Measurements from ENCODE around the gene DNAJC18.
"Not testable (repeated sequence)": the region's sequence is repeated elsewhere in the genome, so short reads cannot be mapped to it uniquely, and the experiment has no call there.

DNAJC18 gene

DNA sequence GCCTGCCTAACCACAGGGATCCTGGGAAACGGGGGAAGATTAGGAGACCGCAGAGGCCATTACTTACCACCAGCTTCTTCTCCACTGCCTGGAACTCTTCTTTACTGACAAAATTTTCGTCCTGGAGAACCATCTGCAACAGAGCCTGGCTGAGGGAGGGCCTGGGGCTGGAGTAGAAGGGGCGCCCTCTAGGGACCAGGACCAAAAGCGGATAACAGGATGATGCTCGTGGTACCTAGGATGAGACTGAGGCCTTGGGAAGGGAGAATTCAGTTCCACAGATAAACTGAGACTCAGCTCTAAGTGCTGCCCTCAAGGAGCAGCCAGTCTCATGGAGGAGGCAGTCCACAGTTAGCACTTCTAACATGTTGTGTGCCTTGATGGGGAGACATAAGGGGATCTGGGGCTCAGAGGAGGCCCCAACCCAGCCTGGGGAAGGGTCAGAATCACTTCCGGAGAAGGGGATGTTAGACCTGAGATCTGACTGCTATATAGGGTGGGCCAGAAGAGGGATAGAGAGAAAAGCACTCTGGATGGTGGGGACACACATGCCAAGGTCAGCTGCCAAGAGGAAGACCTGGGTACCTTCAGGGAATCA lies 36.7 kb downstream of the DNAJC18 start:
- no peak for DNase-seq

DNA sequence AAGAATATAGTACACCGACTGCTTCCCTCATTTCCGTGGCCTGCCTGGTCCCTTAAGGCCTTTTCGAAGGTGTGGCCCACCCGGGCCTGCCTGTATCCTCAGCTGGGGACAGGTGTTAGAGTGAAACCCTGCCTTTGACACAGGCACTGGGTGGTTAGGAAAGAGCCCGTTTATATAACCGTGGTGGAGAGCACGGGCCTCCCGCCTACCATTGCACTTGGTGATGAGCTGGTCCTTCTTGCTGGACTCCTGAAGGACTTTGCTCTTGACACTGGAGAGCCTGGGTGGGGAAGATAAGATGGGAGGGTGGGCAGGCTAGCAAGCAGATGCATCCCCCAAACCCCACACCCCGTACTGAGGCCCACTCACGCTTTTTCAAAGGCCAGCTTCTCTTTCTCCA lies 37.8 kb downstream of the DNAJC18 start:
- no peak for DNase-seq

DNA sequence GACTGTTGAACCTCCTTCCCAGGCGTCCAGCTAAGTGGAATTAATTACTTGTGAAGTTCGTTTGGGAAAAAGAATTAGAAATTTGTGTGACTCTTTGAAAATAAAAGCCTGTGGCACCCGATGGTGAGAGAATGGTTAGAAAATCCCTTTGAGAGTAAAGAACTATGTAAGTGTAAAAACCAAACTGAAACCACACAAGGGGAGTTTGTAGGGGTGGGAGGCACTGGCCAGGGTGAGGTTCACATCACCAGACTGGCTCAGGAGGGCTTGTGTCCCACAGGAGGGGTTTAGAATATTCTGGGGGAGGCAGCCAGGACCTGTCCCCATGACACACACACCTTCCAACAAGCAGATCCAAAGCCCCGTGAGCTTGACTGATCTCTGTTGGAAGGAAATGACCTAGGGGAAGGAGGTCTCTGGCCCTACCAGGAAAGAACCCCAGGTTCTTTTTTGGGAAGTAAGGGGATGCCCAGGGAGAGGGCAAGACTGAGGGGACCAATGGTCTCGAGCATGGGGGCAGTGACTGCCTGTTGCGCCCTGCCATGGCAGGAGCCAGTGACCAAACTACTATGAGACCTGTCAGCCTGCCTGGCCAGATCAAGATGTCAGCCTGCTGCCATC lies 39.7 kb downstream of the DNAJC18 start:
- DNase-seq = no peak

DNA sequence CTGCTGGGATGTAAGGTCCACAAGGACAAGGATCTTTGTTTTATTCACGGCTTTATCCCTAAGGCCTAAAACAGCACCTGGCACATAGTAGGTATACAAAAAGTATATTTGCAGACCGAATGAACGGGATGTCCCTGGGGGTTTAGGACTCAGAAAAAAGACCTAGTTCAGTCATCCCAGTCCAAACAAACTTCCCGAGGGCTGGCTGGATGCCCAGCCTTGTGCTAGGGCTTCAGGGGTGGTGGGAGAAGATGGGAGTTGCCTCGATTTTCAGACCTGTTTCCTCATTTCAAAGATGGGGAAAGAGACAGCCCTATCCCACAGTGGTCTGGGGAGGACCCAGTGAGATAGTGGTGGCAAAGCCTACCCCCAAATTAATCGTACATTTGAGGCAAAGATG lies 41.4 kb downstream of the DNAJC18 start:
- DNase-seq = no peak

DNA sequence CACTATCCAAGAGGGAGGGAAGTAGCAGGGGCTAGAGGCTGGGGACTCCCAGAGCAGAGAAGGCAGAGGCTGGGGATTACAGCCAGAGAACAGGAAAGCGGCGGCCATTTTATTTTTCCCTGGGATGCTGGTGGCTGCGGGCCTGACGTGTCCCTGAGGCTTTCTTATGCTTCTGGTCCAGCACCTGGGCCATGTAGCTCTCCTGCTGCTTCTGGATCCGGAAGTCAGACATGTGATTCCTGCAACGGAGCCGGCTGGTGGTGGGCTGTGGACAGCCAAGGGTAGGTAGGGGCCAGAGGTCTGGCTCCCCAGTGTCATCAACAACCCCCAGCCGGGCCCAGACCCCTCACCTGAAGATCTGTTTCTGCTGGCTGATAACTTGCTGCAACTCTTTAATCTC lies 42.6 kb downstream of the DNAJC18 start:
- DNase-seq = no peak

DNA sequence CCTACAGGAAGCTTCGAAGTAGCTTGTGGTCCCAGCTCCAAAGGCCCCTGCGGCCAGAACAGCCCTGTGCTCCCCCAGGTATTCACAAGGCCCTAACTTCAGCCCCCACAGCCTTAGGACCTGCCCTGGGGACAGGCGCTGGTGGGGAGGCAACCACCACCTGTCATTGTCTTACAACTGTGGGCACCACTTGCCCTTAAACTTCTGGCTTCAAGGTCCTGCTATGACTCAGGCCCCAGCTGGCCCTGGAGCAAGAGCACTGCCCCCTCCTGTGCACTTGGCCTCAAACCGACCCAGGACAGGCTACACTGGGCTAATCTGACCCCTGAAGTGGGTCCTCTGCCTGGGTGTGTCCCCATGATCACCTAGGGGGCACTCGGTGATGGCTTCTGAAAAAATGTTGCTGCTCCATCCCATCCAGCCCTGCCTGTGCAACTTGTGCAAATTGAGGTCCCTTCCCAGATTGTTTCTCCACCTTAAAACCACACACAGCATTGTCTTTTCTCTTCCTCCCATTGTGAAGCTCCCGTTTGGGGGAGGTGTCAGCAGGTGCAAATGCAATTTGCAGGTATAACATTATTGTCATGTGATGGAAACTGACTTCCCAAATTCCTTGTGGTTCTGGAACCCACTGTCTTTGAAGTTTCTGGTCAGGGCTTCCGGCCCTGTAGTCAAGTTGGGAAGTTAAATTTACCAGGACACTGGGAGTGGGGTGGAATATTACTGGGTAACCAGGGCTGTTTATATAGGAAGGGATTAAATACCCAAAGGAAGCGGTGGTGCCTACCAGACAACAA lies 43.3 kb downstream of the DNAJC18 start:
- no peak for DNase-seq

DNA sequence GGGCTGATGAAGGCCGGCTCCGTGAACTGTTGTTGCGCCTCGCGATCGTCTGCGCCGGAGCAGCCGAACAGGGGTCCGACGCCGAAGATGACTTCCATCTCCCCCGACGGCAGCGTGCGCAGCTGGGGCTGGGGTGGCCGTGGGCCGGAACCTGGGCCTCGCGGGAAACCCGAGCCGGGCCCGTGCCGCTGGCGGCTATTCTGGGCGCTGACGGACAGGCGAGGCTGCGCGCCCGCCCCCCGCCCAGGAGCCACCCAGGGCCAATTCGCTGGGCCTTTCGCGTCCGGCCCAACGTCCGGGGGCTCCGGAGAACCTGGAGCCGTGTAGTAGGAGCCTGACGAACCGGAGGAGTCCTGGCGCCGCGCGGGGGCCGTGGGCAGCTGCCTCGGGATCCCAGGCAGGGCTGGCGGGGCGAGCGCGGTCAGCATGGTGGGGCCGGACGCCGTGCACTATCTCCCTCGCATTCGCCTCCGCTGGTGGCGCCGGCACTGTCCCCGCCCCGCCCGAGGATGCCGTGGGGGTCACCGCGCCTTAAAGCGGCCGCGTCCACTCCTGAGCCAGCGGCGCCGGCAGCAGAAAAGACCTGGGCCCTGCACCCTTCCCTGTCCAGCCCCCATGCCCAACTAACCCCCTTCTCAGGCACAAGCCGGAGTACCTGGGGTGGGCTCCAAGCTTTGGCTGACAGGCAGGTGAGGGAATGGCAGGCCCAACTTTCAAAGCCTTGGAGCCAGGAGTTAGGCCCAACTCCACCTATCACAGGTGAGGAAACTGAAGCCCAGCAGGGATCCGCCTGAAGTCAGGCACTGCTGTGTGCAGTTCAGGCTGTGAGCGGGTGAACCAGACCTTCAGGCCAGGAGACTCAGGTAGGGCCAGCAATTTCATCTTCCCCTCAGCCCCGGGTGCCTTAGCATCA lies 44.4 kb downstream of the DNAJC18 start, which contains the start of gene PROB1:
Gene PROB1 (minus strand): TSS at position 451 of the 913 bp plus-strand sequence. CDS start 23 bp downstream, at position 428.
- no peak for DNase-seq

DNA sequence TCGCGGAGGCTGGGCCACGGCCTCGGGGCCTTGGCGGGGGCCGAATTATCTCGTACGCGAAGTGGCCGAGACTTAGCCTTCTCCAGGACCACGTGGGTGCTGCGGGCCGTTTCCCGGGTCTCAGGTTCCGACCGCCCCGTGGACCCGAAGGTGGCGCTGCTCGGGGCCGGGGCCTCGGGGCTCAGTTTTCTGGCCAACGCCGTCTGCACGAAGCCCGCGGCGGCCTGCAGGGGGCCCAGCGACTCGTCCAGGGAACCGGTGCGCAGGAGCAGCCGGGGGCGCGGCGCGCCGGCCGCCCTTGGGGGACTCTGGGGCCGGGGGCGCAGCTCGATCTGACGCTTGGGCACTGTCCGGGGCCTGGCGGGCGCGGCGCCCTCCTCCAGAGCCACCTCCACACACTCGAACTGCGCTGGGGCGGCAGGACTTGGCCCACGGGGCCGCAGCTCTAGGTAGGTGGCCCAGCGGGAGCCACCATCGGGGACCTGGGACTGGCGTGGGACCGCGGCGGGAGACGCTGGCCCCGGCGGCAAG lies 45.1 kb downstream of the DNAJC18 start:
- peak; percentile 11 for DNase-seq

DNA sequence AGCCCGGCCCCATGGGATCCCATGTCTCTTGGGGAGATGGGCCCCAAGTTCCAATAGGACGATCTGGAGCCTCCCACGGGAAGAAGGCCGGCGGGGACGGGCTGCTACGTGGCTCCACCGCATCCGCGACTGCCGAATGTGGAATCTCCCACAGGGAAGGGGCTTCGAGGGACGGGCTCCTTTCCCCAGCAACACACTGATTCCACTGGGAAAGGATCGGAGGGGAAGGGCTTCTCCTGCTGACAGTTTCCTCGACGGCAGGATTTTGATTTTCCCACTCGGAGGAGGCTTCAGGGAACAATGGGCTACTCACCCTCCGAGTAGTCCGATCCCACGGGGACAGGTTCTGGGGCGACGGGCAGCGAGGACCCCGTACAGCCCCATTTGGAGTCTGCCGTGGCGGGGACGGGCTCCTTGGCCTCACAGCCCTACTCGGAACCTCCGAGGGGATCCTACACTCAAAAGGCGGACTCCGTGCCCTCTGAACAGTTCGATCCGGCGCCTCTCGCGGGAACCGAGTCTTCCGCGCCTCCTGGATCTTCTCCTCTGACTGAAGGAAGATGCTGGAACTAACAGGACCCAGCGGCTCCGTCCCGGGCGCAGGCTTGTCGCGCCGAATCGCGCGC lies 45.7 kb downstream of the DNAJC18 start:
- DNase-seq = no peak

DNA sequence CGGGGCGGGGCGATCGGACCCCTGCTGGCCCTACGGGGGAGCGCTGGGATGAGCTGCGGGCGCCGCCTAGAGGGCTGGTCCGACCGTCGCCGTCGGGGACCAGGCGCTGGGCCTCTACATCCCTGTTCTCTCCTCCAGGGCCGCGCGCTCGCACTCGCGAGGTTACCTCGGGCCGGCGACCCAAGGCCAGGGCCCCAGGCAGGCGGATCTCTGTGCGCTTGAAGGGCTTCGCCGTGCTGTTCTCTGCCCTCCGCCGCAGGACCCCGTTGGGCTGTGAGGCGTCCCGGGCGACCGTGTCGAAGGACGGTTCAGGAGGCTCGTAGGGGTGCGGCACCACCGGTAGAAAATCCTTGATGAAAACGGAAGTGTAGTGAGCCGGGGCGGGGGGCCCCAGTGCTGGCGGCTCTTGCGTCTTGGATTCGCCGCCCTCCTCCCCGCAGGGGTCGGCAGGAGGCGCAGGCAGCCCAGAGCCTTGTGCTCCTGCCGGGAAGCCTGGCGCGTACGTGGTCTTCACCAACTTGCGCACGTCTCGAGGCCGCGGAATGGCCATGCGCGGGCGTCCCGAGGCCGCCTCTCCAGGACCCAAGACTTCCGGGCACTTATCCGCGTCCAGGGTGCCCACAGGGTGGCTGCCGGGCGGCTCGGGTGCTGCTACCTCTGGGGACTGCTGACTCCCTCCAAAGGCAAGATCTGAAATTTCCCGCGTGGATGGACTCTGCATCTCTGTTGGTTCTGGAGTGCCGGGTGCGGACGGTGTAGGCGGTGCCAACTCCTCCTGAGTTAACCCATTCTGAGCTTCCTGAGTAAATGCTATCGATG lies 46.4 kb downstream of the DNAJC18 start:
- peak; percentile 64 for DNase-seq

DNA sequence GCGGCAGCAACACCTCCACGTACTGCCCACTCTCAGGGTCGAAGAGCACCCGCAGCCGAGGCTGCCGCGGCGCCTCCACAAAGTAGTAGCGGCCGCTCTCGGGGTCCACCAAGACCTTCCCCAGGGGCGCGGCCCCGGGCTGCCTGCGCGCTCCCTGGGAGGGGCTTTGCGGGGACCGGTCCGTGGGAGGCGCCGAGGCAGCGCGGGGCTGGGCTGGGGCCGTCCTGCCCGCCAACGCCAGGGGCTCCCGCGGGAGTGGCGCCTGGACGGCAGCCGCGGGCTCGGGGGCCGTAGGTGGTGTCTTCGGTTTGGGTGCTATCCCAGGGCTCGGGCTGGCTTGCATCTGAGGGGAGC lies 47.0 kb downstream of the DNAJC18 start:
- DNase-seq = no peak

DNA sequence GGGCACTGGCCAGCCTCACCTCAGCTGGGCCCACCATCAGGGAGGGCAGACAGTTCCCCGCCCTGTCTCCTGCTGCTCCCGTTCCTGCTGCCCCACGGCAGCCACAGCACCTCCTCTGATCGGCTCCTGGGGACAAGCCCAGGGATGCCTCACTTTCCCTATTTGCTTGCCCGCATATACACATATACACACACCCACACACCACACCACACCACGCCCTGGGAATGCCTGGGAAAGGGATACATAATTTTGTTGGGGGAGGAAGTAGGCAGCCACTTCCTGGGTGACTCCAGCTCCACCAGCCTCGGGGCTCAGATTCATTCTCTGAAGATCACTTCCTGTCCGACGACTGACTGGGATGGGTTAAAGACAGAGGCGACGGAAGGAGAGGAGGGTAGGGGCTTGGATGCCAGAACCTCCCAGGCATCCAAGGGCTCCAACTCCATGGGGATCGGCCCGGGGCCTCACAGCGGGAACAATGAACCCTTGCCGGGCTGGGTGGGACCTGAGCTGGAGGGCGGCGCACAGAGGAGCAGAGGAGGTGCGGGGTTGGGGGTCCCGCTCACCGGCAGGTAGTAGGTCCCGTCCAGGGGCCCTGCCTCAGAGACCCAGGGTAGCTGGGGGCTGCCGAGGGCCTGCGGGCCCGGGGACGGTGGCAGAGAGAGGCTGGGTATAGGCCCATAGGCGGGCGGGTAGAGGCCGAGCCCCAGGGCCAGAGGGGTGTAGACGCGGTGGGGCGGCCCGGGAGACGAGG lies 47.6 kb downstream of the DNAJC18 start:
- DNase-seq = no peak

DNA sequence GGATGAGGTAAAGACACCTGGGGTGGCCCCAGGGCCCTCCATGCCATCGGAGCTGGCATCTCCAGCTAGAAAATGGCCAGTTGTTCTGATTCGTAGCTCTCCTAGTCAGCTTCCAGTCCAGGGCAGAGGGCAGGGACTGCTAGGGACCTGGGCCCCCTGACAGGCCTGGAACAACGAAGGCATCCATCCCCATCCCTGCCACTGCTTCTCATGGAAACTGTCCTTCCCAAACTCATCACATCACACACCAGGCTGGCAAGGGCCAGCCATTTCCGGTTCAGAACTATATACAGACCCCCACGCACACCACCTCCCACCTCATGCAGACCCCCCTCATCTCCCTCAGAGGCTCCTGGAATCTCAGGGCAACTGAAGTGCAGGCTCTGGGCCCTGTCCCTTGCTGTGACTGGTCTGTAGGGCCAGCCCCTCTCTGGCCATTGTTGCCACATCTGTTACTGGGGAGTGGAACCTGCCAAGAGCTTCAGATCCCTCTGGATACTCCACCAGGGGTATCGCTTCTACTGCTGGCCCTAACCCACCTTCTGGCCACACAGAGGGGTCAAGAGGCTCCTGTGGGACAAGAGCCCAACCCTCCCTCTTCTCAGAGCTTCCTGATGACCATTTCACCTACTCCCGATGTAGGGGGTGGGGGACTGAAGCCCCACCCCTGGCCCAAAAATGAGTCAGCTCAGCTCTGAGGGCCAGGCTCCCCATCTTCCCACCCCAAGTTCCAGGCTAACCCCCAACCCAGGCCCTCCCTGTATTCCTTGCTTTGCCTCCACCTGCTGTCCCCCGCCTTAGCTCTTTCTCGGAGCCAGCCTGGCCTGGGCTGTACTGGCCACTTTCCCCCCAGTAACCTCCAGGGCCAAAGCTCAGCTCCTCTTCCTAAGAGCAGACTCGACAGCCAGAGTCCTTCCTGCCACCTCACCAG lies 48.4 kb downstream of the DNAJC18 start:
- no peak for DNase-seq

DNA sequence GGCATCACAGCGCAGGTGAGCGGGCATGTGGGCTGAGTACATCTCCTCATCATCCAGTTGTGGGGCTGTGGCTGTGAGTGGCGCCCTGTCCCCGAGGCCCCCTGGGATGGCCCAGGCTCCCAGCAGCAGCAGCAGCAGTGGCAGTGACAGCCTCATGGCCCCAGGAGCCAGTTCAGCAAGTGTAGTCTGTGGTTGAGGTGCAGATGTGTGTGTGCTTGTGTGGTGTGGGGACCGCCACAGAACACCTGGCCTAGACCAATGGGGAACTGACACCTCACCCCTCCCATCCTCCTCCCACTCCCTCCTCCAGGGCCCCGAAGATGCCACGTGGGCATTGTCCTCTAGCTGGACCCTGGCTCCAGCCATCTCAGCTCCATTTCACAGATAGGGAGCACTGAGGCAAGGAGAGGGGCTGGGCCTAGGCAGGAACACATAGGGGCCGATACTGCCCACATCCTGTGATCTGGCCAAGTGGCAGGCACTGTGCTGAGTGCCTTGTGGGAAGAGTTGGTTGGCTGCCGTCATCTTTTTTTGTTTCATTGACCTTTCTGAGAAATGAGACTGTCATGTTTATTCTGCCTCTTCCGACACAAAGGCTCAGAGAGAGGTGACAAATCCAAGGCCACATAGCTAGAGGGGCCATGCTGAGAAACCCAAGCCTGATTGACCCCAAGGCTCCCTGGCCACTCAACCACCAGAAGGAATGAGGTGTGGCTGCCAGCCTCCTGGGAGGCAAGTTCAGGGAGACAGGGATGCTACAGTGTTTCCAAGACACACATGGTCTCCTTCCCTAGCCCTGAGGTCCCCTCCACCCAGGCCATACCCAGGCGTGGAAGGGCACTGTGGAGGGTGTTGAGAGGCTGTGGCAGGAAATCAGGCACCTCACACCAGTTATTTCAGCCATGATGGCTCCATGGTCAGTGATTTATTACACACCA lies 49.4 kb downstream of the DNAJC18 start, which contains the start of gene MZB1:
Gene MZB1 (minus strand): TSS at position 213 of the 938 bp plus-strand sequence. CDS start 57 bp downstream, at position 156.
- no peak for DNase-seq

DNA sequence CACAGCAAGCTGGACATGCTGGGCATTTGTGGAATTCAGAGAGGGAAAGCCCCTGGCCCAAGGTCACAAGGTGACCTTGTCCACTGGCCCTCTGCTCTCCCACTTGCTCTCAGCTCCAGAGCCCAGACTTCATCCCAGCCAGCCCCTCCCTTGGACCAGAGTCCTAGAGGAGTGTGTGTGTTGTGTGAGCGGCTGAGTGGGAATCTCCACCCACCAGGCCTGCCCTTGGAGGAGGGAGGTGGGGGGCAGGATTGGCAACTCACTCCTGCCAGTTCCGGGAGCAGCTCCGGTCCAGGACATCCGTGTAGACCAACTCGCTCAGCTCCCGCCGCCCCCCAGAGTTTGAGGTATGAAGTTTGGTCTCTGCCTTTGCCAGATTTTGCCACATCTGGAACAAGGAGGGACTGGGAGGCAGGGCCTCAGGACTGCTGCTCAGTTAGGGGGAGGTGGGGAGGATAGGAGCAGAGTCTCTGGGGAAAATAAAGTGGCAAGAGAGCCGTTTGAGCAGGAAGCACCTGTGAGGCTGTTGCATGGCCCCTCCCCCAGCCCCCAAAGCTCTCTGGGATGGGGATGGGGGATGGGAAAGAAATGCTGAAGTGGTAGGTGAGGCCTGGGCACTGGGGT lies 51.0 kb downstream of the DNAJC18 start:
- DNase-seq = no peak

DNA sequence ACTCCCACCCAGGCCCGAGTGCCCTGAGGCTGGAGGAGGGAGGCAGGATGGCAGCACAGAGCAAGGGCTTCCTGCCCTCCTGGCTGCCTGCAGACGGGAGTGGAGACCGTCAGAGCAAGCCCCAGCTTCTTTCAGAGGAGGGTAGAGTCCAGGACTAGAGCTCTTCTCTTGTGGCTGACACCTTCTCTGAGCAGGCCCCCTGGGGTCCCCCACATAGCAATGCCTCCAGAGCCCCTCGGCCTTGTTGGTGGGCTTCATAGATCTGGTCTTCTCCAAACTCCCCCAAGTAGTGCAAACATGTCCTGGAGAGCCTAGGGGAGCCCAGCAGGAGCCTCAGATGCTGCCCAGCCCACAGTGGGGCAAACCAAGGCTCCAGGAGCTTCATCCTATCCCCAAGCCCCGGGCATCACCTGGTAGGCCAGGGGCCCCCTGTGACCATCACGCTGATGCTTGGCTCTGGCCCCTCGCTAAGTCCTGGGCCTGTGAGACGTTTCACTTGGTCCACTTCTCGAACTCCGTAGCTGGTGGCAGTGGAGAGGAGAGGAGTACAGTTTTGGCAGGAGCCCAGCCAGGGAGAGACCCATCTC lies 51.6 kb downstream of the DNAJC18 start:
- DNase-seq = no peak

DNA sequence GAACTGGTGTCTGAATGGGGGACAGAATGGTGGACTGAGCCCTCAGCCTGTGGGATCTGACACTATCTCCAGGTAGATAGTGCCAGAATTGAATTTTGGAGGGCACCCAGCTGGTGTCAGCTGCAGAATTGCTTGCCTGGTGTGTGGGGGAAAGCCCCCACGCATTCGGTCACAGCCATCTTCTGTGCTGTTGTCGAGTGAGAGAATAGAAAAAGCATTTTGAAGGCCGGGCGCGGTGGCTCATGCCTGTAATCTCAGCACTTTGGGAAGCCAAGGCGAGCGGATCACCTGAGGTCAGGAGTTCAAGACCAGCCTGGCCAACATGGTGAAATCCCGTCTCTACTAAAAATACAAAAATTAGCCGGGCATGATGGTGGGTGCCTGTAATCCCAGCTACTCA lies 52.4 kb downstream of the DNAJC18 start:
- not testable (repeated sequence) for DNase-seq
